GM18873 (cell line): ENCODE data around the gene KRTAP5-10.
"Not testable (repeated sequence)": the region's sequence is repeated elsewhere in the genome, so short reads cannot be mapped to it uniquely, and the experiment has no call there.

ENCODE experiments used
- ATAC-seq: cut with Tn5 transposase; IDR thresholded peaks from one replicate; pipeline ENCODE4 v1.9.1; 2021; ENCODE audit warnings: mild to moderate bottlenecking, moderate library complexity, moderate number of reproducible peaks; ENCODE audit not compliant: unreplicated experiment, low FRiP score

KRTAP5-10 gene

GRCh38 chr11:71542382-71542781 is 23.0 kb upstream of the KRTAP5-10 start:
- no peak for ATAC-seq

- ATAC-seq, result no peak
These were observed 22.2 kb upstream of the KRTAP5-10 start for GRCh38 chr11:71542879-71543777.

GRCh38 chr11:71543866-71544265 is 21.5 kb upstream of the KRTAP5-10 start:
- no peak for ATAC-seq

GRCh38 chr11:71544525-71545214 is 20.7 kb upstream of the KRTAP5-10 start:
- ATAC-seq, result no peak

- ATAC-seq, result no peak
These were observed 19.9 kb upstream of the KRTAP5-10 start for GRCh38 chr11:71545405-71545966.

- no peak for ATAC-seq
These were observed 17.2 kb upstream of the KRTAP5-10 start, which contains the start of gene KRTAP5-9 for GRCh38 chr11:71548120-71548519. Gene KRTAP5-9 (plus strand): TSS chr11:71548420. CDS start chr11:71548658, 238 bp downstream.

- no peak for ATAC-seq
These were observed 16.6 kb upstream of the KRTAP5-10 start for GRCh38 chr11:71548716-71549151.

GRCh38 chr11:71551711-71552110 is 13.7 kb upstream of the KRTAP5-10 start:
- no peak for ATAC-seq

- ATAC-seq, result no peak
These were observed 10.4 kb upstream of the KRTAP5-10 start for GRCh38 chr11:71554996-71555395.

GRCh38 chr11:71555508-71555907 is 9.9 kb upstream of the KRTAP5-10 start:
- ATAC-seq, result no peak

GRCh38 chr11:71556018-71556417 is 9.3 kb upstream of the KRTAP5-10 start:
- ATAC-seq, result no peak

GRCh38 chr11:71557257-71557656 is 8.1 kb upstream of the KRTAP5-10 start:
- ATAC-seq, result no peak

GRCh38 chr11:71558996-71559395 is 6.4 kb upstream of the KRTAP5-10 start:
- ATAC-seq, result no peak

- no peak for ATAC-seq
These were observed 3.2 kb upstream of the KRTAP5-10 start for GRCh38 chr11:71562120-71562519.

- ATAC-seq, result no peak
These were observed 2.0 kb upstream of the KRTAP5-10 start for GRCh38 chr11:71563406-71563805.

GRCh38 chr11:71564430-71564829 is 933 bp upstream of the KRTAP5-10 start:
- no peak for ATAC-seq

- no peak for ATAC-seq
These were observed 788 bp downstream of the KRTAP5-10 start for GRCh38 chr11:71566081-71566620.

GRCh38 chr11:71566626-71567599 is 1.6 kb downstream of the KRTAP5-10 start:
- ATAC-seq, result not testable (repeated sequence)

- ATAC-seq, result not testable (repeated sequence)
These were observed 2.3 kb downstream of the KRTAP5-10 start for GRCh38 chr11:71567633-71568032.
